Stimulated activated CD8-positive, alpha-beta memory T cell treated with anti-CD3 and anti-CD28 coated beads, Interleukin-7, amount 100 ng/mL, for 24 hours (primary cell): Measurements from ENCODE around the gene ZNF791.
A peak's percentile ranks its signal among the peaks of the same experiment; 100 is the strongest.
"Not testable (repeated sequence)": the region's sequence is repeated elsewhere in the genome, so short reads cannot be mapped to it uniquely, and the experiment has no call there.

Experiments
- DNase-seq: peaks from one replicate; pipeline ENCODE4 v3.0.0-alpha.2; 2020; ENCODE audit warnings: low read depth

ZNF791 gene

GRCh38 chr19:12610540-12611360 lies at the start of gene ZNF791, which contains the start of gene ZNF490:
Gene ZNF791 (plus strand): TSS chr19:12610920. CDS start chr19:12611080, 160 bp downstream.
Gene ZNF490 (minus strand): TSS chr19:12610813. CDS start chr19:12610680, 133 bp downstream.
- DNase-seq, result peak; percentile 93

DNA sequence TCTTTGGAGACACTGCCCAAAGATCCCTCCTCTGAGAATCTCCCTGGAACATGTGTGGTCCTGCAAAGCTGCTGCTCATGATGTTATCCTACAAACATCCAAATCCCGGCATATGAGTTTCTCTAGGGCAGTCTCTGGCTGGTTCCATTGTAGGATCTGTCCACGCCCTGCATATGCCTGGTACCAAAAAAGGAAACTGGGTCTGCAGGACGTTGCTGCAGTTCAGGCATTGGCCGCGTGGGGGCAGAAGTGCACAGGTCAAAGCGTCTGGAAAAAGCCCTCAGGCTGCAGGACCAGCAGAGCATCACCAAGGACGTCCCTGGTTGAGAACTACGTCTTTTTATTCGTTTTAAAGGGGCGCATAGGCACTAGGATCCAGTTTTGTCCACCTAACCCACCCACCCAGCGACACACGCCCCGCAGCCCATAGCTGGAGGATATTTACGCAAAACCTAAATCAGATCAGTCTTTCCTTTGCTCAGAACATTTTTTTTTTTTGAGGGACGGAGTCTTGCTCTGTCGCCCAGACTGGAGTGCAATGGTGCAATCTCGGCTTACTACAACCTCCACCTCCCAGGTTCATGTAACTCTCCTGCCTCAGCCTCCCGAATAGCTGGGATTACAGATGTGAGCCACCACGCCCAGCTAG lies 46.6 kb upstream of the ZNF791 start:
- peak; percentile 90 for DNase-seq

GRCh38 chr19:12566380-12566779 lies 44.3 kb upstream of the ZNF791 start:
- not testable (repeated sequence) for DNase-seq

DNA sequence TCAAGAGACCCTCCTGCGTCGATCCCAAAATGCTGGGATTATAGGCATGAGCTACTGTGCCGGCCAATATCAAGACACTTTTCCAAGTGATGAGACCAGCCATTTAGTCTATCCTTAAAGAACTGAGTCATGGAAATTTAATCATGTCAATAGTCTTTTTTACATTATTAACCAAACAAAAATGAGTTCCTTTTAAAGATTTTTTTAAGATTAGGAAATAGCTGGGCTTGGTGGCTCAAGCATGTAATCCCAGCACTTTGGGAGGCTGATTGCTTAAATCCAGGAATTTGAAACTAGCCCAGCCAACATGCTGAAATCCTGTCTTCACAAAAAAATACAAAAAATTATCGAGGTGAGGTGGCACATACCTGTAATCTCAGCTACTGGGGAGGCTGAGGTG lies 42.8 kb upstream of the ZNF791 start:
- DNase-seq, result no peak

GRCh38 chr19:12574036-12574435 lies 36.7 kb upstream of the ZNF791 start:
- DNase-seq, result no peak

DNA sequence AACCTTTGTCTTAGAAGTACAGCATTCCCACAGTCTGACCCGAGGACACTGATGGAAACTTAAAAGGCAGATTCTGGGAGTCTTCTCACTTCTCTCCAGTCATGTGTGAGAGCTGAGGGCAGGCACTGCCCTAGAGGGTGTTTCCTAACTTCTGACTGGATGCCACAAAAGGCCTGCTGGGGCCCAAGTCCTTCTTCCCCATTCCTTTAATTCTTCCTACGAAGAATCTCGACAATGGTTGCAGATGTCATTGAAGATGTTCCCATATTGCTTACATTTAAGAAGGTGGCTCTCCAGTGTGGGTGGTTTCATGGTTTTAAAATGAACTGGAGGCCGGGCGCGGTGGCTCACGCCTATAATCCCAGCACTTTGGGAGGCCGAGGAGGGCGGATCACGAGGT lies 32.1 kb upstream of the ZNF791 start:
- DNase-seq, result no peak

GRCh38 chr19:12580180-12580694 lies 30.5 kb upstream of the ZNF791 start:
- DNase-seq, result no peak

DNA sequence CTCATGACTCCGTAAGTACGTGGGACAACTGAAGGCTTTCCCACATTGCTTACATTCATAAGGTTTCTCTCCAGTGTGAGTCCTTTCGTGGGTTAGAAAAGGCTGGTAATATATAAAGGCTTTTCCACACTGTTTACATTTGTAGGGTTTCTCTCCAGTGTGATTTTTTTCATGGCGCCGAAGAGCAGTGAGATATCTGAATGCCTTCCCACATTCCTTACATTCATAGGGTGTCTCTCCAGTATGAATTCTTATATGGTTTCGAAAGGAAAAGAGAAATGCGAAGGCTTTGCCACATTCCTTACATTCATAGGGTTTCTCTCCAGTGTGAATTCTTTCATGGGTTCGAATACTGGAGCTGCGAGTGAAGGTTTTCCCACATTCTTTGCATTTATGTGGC lies 29.6 kb upstream of the ZNF791 start:
- DNase-seq, result no peak

GRCh38 chr19:12596485-12596884 lies 14.2 kb upstream of the ZNF791 start:
- no peak for DNase-seq

DNA sequence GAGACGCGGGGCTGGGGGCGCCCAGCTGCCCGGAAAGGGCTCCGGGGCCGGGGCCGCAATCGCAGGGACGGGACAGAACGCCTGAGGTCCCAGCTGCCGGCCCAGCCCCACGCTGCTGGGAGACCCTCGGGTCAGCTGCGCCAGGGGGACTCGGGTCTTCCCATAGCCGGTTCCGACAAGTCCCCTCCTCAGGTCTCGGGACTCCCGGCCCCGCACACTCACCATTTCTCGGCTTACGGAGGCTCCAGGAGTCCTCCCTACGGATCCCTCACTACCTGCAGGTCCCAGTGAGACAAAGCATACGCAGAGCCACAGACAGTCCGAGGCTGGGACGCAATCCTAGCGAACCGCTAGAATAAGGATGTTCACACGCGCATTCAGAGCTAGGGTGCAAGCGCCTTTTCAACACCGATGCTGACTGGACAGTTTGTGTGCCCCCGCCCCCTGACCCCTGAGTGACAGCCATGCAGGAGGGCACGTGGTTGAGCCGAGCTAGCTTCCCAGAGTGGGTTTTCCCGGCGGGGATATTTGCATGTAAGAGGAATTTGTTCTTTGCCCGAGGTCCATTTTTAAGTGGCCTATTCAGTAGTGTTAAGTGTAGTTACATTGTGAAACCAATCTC lies 13.7 kb upstream of the ZNF791 start:
- DNase-seq, result no peak

DNA sequence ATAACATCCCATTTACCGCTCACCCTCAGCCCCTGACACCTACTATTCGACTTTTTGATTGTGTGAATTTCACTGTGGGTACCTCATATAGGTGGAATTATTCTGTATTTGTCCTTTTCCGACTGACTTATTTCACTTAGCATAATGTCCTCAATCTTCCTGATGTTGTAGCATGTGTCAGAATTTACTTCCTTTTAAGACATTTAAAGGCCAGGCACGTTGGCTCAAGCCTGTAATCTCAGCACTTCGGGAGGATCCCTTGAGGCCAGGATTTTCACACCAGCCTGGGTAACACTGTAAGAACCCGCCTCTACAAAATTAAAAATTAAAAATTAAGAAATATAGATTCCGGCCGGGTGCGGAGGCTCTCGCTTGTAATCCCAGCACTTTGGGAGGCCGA lies 13.1 kb upstream of the ZNF791 start:
- DNase-seq, result no peak

GRCh38 chr19:12603714-12604113 lies 7.0 kb upstream of the ZNF791 start:
- peak; percentile 18 for DNase-seq

GRCh38 chr19:12606796-12607195 lies 3.9 kb upstream of the ZNF791 start:
- no peak for DNase-seq

DNA sequence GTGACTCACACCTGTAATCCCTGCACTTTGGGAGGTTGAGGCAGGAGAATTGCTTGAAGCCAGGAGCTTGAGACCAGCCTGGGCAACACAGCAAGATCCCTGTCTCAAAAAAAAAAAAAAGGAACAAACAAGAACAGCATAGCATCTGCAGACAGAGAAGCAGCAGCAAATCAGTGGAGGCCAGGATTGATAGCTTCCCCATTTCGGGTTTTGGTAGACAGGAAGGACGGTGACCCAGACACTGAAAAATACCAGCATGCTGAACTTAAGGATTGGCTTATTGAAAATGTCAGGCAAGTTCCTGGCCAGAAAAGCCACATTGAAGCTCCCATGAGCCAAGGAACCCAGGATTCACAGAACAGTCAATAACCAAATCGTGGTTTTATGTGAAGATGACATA lies 3.1 kb upstream of the ZNF791 start:
- no peak for DNase-seq

DNA sequence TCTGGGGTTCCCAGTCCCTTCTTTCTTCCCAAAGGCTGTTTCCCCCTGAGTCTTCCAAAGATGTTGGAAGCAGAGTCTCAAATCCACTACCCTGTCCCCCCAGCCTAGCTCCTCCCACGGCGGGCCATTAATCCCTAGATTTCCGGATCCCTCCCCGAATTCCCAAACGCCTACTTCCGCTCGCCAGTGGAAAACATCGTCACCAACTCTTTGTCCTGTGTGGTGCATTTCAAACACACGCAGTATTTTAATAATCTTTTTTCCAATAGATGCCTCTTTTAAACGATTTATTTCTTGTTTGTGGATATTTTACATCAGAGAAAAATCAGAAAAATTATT lies 610 bp downstream of the ZNF791 start:
- DNase-seq, result no peak

GRCh38 chr19:12617646-12618045 lies 6.9 kb downstream of the ZNF791 start:
- DNase-seq, result no peak

DNA sequence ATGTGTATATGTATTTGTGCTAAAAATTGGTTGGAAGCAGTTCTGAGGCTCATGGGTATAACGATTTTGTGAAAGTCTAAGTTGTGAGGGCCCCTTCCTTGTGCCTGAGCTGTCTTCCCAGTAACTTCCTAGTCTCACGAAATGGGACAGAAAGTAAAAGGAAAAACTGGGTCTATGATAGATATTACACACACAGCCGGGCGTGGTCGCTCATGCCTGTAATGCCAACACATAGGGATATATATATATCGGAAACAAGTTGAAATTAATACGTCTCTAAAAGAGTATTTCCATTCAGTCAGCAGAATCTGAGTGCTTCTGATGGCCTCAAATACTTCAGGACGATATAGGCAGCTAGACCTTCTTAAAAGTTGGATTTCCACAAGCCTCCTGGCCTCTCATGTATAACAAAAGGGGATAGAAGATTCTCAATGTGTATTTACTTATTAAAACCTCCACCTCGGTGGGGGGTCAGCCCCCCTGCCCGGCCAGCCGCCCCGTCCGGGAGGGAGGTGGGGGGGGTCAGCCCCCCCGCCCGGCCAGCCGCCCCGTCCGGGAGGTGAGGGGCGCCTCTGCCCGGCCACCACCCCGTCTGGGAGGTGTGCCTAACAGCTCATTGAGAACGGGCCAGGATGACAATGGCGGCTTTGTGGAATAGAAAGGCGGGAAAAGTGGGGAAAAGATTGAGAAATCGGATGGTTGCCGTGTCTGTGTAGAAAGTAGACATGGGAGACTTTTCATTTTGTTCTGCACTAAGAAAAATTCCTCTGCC lies 10.7 kb downstream of the ZNF791 start:
- not testable (repeated sequence) for DNase-seq

- no peak for DNase-seq
Observed at GRCh38 chr19:12623361-12624031, 12.8 kb downstream of the ZNF791 start.

GRCh38 chr19:12626958-12627357 lies 16.2 kb downstream of the ZNF791 start:
- DNase-seq, result no peak

- no peak for DNase-seq
Observed at GRCh38 chr19:12628040-12629022, 17.6 kb downstream of the ZNF791 start.
